ENCODE data around the gene NFKBIL1.

DNA sequence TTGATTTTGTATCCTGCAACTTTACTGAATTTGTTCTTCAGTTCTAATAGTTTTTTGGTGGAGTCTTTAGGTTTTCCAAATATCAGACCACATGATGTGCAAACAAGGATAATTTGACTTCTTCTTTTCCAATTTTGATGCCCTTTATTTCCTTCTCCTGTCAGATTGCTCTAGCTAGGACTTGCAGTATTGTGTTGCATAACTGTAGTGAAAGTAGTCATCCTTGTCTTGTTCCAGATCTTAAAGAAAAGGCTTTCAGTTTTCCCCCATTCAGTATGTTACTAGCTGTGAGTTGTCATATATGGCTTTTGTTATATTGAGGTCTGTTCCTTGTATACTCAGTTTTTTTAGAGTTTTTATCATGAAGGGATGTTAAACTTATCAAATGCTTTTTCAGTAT is 44.8 kb upstream of the NFKBIL1 start:
- TF ChIP-seq, protein P1, sequence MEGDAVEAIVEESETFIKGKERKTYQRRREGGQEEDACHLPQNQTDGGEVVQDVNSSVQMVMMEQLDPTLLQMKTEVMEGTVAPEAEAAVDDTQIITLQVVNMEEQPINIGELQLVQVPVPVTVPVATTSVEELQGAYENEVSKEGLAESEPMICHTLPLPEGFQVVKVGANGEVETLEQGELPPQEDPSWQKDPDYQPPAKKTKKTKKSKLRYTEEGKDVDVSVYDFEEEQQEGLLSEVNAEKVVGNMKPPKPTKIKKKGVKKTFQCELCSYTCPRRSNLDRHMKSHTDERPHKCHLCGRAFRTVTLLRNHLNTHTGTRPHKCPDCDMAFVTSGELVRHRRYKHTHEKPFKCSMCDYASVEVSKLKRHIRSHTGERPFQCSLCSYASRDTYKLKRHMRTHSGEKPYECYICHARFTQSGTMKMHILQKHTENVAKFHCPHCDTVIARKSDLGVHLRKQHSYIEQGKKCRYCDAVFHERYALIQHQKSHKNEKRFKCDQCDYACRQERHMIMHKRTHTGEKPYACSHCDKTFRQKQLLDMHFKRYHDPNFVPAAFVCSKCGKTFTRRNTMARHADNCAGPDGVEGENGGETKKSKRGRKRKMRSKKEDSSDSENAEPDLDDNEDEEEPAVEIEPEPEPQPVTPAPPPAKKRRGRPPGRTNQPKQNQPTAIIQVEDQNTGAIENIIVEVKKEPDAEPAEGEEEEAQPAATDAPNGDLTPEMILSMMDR (IDR thresholded peaks at IDR 0.05; ENCODE audit: insufficient read depth, low read length), result no peak
- TF ChIP-seq, protein P2, sequence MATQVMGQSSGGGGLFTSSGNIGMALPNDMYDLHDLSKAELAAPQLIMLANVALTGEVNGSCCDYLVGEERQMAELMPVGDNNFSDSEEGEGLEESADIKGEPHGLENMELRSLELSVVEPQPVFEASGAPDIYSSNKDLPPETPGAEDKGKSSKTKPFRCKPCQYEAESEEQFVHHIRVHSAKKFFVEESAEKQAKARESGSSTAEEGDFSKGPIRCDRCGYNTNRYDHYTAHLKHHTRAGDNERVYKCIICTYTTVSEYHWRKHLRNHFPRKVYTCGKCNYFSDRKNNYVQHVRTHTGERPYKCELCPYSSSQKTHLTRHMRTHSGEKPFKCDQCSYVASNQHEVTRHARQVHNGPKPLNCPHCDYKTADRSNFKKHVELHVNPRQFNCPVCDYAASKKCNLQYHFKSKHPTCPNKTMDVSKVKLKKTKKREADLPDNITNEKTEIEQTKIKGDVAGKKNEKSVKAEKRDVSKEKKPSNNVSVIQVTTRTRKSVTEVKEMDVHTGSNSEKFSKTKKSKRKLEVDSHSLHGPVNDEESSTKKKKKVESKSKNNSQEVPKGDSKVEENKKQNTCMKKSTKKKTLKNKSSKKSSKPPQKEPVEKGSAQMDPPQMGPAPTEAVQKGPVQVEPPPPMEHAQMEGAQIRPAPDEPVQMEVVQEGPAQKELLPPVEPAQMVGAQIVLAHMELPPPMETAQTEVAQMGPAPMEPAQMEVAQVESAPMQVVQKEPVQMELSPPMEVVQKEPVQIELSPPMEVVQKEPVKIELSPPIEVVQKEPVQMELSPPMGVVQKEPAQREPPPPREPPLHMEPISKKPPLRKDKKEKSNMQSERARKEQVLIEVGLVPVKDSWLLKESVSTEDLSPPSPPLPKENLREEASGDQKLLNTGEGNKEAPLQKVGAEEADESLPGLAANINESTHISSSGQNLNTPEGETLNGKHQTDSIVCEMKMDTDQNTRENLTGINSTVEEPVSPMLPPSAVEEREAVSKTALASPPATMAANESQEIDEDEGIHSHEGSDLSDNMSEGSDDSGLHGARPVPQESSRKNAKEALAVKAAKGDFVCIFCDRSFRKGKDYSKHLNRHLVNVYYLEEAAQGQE (IDR thresholded peaks at IDR 0.05; ENCODE audit: insufficient replicate concordance, low read depth), result no peak
